ENCODE measurements around the gene CAPSL. TPM values are rescaled to one million over a fixed set of nuclear protein-coding genes. Genes with fewer than 3 reads are reported as not detected.

The CAPSL gene
- total and polyA plus RNA-seq, 2 donors (not counting 3 experiments of a cell fraction or from before 2014, with no cell fraction given), result not detected

- Histone ChIP-seq H4K20me1 (replicated peaks; ENCODE audit: control insufficient read depth, extremely low read depth, insufficient read depth, low read length) (no peaks in the 10 kb centered on the region), H3K79me2 (ENCODE audit: control insufficient read depth, insufficient read depth, low read length) (no peaks in the 10 kb centered on the region), H3K9me1 (replicated peaks; ENCODE audit: control insufficient read depth, extremely low read depth, insufficient read depth, low read length) (no peaks in the 10 kb centered on the region), H3K9ac (replicated peaks; ENCODE audit: extremely low read depth, insufficient read depth, low read length) (no peak overlapping the region), H3K4me1 (ENCODE audit: control insufficient read depth, extremely low read depth, insufficient read depth, low read length) (no peaks in the 10 kb centered on the region), H2AFZ (ENCODE audit: low read depth, low read length) (no peak overlapping the region), H3K4me2 (ENCODE audit: insufficient read depth, low read length) (no peak overlapping the region), H3K4me3 (replicated peaks in 1 of 3; ENCODE audit: insufficient read depth in 1 of 3, low read depth in 1 of 3, low read length in 3 of 3) (no peak overlapping the region), H3K27ac (ENCODE audit: insufficient read depth, low read depth, low read length) (no peak overlapping the region), H3K36me3 (ENCODE audit: control insufficient read depth in 2 of 2, extremely low read depth in 1 of 2, insufficient read depth in 2 of 2, low read length in 2 of 2) (no peaks in the 10 kb centered on the region), H3K27me3 (ENCODE audit: control insufficient read depth in 2 of 2, insufficient read depth in 2 of 2, low read length in 2 of 2) (peaks cover 1 to 3% of the 10 kb centered on the region in 2 experiments), H3K9me3 (replicated peaks; ENCODE audit: control insufficient read depth, insufficient read depth, low read length) (no peaks in the 10 kb centered on the region)
- FAIRE-seq, result no peak
- intact Hi-C loops (cut with micrococcal nuclease), result no loop called here
- CTCF ChIA-PET, result interaction anchor here (0.7 kb wide), 1 partner anchor 21 kb away, joined by 3 read pairs; no protein-coding TSS in a partner anchor
- POLR2A ChIA-PET, result no interaction called here
- no TSS peak for BruUV-seq (replicated peaks)
- no peak for TF ChIP-seq MYC (IDR thresholded peaks at IDR 0.05; ENCODE audit: low read depth, low read length)
- TF ChIP-seq POLR2AphosphoS5 (IDR thresholded peaks at IDR 0.05; ENCODE audit: insufficient read depth, low read depth, low read length), result no peak
- TF ChIP-seq CTCF (IDR thresholded peaks at IDR 0.05; ENCODE audit: extremely low read depth in 1 of 2, insufficient read depth in 1 of 2, low read depth in 1 of 2, low read length in 2 of 2), result no peak
- no peak for TF ChIP-seq JUN (IDR thresholded peaks at IDR 0.05; ENCODE audit: borderline replicate concordance, insufficient read depth, insufficient read length, low read depth)
- TF ChIP-seq POLR2A (IDR thresholded peaks at IDR 0.05; ENCODE audit: low read depth, low read length), result no peak
- TF ChIP-seq GATA2 (IDR thresholded peaks at IDR 0.05; ENCODE audit: insufficient read depth, insufficient read length, low read depth, low read length), result no peak
- TF ChIP-seq MAX (IDR thresholded peaks at IDR 0.05; ENCODE audit: insufficient read depth, insufficient read length), result no peak
- TF ChIP-seq EZH2 (IDR thresholded peaks at IDR 0.05; ENCODE audit: borderline replicate concordance, low read depth, low read length, severe bottlenecking), result no peak
- no peak for TF ChIP-seq FOS (IDR thresholded peaks at IDR 0.05; ENCODE audit: borderline replicate concordance, insufficient read depth, low read length)
- no peak for DNase-seq (ENCODE audit: low read depth, low spot score)
- dilution Hi-C loops (cut with MboI; ENCODE audit: extremely low pct_ligation_motif_present, low sequenced_read_pairs), result no loop called here
Measured at GRCh38 chr5:35903631-35904203, 34.7 kb downstream of the CAPSL start.

Measured in endothelial cell of umbilical vein (primary cell).